ENCODE data around the gene TMIGD1. TPM values are rescaled to one million over a fixed set of nuclear protein-coding genes. Genes with fewer than 3 reads are reported as not detected.

TMIGD1 gene, protein sequence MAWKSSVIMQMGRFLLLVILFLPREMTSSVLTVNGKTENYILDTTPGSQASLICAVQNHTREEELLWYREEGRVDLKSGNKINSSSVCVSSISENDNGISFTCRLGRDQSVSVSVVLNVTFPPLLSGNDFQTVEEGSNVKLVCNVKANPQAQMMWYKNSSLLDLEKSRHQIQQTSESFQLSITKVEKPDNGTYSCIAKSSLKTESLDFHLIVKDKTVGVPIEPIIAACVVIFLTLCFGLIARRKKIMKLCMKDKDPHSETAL
- total RNA-seq, result not detected

DNA sequence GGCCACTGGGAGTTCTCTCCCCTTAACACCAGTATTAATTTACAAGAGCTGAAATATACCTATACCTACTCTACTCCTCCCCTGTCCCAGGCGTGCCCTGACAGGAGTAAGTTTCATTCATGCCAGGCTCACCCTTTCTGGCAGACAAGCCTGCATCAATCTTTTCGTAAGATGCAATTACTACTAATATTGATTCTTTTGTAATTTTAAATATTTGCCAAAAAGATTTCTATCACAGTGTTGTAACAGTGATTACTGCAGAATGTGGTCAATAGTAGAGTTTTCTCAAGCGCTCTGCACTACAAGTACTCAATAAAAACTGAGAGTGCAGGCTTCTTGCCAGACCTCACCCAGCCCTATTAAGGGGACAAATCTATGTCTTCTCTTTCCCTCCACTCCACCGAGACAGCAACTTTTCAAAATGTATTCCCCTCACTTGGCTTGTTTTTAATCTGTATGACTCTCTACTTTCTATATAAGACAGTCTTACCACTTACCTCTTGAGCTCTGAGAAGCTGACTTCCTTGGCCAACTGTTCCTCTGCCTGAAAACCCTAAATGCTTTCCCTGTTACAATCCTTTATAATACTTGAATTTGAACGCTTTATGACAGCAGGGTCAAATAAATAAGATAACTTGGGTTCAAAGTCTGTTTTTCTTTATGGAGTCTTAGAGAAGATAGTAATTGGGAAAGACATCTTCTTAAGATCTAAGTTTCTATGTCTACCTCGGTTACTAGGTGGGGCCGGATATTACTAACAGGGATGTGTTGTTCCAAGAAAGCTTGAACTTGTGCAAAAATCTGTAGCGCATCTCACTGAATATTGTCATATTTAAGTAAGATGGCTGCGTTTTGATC lies at the start of gene TMIGD1:
Gene TMIGD1 (minus strand): TSS at position 555 of the 858 bp plus-strand sequence. CDS start 1,924 bp downstream, outside the sequence.
- no peak for DNase-seq

GRCh38 chr17:30382345-30382744 lies 48.5 kb upstream of the TMIGD1 start:
- DNase-seq, result no peak

DNA sequence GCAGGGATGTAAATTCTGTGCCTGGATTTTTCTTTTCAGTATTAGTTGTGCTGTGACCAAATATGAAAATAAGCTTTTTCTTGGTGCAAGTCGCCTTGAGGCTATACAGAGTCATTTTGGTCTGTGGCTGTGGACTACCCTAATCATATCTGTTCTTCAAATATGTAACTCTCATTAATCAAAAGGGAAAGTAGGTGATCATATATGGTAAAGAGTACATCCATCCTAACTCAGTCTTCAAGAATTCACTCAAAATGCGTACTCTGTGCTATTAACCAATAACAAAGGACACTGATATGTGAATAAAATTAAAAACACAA lies 47.4 kb upstream of the TMIGD1 start:
- no peak for DNase-seq

DNA sequence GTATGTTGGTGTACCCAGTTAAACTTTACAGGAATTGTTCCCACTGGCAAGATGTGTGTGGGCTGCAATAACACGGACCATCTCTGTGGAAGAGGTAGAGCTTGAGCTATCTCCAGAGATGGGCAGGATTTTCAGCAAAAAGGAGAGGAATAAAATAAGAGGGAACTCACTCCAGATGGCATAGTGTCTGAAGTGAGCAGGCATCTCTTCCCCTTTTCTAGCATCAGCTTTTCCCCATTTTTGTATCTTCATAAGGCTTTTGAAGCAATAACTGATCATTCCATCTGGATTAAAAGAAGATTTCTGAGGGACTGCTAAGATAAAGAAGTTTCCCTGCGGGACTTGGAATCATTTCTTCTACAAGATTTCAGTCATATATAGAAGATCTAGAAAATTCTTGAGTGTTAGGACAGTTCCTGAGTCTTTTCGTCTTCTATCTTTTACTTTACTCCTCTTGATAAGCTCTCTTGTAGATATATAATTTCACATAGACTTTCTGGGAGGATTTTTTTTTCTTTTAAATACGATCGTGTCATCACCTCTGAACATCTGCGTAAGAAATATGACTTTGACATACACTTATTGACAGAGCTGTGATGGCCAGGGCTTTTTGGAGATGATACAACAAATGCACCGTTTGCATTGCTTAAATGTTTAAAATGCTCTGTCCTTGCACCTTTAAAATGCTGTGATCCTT lies 46.9 kb upstream of the TMIGD1 start:
- DNase-seq, result no peak

DNA sequence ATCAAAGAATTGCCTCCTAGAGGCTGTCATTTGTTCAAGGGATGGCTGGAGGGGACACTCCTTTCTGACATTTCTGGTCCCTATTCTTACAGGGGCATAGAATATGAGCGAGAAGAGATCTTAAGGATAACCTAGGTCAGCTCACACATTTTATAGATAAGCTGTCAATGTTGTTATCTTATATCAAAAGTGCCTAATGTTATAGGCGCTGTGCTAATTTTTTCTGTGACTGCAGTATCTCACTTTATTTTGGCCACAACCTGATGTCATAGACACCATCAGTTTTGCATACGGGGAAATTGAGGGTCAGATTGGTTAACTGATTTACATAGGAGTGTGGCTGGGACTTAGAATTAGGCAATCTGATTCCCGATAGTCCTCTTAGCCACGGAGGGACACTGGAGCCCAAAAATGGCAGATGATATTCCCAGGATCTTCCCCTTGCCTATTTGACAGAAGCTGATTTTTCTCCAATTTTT lies 46.1 kb upstream of the TMIGD1 start:
- DNase-seq, result peak; percentile 7

GRCh38 chr17:30379303-30379902 lies 45.5 kb upstream of the TMIGD1 start:
- DNase-seq, result no peak

GRCh38 chr17:30378825-30379302 lies 45.0 kb upstream of the TMIGD1 start, which contains the start of gene CPD:
Gene CPD, plus strand, starts transcription at chr17:30378927. Its CDS starts 54 bp downstream, at chr17:30378981.
- DNase-seq, result peak; percentile 98

GRCh38 chr17:30378241-30378824 lies 44.5 kb upstream of the TMIGD1 start:
- no peak for DNase-seq

DNA sequence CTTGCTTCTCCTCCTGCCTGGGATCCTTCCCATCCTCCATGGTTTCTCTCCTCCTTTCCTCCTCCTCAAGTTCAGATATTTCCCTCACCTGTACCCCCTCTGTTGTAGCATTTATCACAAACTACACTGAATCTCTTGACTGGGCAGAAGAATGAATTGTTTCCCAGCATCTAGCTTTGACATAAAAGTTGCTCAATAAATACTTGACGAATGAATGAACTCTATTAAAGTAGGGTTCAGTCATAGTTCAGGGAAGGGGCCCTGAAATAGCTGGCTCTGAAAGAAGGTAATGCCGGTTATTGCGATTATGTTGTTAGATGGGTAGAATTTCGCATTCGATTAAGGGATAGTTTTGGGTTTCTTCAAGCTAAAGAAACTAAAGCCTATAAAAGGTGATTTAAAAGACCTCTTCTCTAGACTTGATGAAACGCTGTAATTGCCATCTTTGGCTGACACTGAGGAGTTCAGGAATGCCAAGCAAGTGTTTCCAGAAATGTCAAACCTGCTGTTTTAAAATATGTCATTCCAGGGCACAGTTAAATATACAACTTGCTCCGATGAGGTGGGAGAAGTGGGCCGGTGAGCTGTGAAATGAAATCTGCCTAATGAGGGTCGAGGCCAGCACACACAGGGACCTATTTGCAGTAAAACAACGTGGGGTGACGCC lies 43.9 kb upstream of the TMIGD1 start:
- no peak for DNase-seq

DNA sequence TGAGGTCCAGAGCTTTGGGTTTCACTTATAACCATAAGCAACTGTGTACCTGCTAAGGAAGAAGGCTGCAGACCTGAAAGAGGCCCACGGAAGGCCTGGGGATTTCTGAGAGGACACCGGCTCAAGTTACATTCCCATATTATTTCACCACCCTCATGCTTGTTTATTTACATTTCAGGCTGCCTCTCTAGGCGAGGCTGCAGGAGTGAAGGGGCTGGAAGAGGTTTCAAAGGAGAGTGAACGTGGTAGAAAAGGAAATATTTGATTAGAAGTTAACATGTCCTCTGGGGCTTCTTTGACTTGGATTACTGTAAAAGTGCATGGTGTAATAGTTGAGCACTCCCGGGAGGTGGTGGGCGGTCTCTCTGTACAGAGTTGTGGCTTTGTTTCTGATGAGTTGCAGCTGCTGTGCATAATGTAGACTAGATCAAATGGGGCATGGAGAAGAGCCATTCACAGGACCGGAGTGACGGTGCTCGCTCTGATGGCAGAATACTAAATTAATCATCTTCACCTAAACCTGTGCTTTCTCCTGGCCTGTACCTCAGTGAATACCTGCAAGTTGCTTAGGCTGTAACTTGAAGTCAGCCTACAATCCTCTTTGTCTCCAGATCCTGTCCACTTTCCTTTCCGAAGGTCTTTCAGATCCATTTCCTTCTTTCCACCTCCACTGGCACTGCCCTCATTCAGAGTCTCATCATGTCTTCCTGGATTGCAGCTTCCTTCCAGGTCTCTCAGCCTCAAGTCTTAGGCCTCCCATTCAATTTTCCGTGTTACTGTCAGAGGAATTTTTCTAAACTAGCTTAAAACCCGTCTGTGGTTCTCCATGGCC lies 43.0 kb upstream of the TMIGD1 start:
- peak; percentile 79 for DNase-seq

- no peak for DNase-seq
These were observed 41.8 kb upstream of the TMIGD1 start for GRCh38 chr17:30375661-30376060.

GRCh38 chr17:30372755-30373154 lies 38.9 kb upstream of the TMIGD1 start:
- no peak for DNase-seq

- DNase-seq, result no peak
These were observed 36.1 kb upstream of the TMIGD1 start for GRCh38 chr17:30369995-30370394.

- peak; percentile 48 for DNase-seq
These were observed 35.3 kb upstream of the TMIGD1 start for GRCh38 chr17:30368912-30369720.

- no peak for DNase-seq
These were observed 32.7 kb upstream of the TMIGD1 start for GRCh38 chr17:30366536-30366935.

DNA sequence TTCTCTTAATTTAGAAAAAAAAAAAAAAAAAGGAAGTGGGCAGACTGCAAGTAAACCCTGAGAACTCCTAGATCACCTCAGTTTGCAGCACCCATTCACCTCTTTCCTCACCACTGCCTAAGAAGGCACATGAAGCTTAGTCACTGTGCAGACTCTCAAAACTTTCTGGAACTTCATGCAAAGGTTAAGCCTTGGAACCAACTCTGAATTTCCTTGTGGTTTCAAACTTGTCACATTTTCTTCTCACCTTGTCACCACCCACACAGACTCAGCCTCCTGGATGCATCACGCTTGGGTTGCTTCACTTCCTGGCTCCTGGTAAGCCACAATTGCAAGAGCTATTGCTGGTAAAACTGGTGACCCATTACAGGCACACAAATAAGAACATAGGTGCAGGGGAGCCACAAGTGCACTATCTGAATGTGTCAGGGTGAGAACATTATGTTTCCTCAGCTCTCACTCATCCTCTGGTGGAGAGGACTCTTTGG lies 29.9 kb upstream of the TMIGD1 start:
- DNase-seq, result no peak

GRCh38 chr17:30361766-30362279 lies 28.0 kb upstream of the TMIGD1 start:
- DNase-seq, result no peak

DNA sequence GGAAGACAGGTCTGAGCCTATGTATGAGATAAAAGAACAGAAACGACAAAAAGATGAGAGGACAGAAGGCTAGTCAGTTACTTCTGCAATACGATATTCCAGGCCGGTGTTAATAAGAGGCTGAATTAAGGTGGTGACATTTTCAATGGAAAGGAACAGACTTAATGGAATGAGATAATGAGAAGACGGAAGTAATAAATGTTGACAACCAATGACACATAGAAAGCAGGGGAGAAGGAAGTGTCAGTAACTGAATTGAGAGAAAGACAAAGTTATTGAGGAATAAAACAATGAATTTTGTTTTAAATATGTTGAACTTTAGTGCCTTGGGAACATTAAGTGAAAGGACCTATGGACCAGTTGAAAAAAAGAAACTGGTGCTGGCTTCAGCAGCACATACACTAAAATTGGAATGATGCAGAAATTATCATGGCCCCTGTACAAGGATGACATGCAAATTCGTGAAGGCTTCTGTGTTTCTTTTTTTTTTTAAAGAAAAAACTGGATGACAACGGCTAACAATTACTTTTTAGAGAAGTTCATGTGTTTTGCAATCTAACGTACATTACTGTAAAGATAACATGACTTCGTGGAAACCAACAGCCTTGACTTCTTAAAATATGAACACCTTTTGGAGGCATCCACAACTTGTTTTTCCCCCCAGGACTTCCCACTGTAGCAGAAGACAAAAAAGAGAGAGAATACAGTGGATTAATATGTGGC lies 26.4 kb upstream of the TMIGD1 start:
- no peak for DNase-seq

Data from tongue (tissue), 2 donors.